Activated CD4-positive, alpha-beta T cell treated with anti-CD3 and anti-CD28 coated beads for 48 hours (primary cell): ENCODE results near the gene TARM1.

Experiments
- DNase-seq: peaks from one replicate; pipeline ENCODE4 v3.0.0-alpha.2; 2020

TARM1 gene

GRCh38 chr19:54029930-54030490, 51.2 kb downstream of the TARM1 start:
- peak; percentile 71 for DNase-seq

GRCh38 chr19:54029301-54029700, 51.9 kb downstream of the TARM1 start:
- no peak for DNase-seq

- DNase-seq, result no peak
Observed at GRCh38 chr19:54026656-54027055, 54.5 kb downstream of the TARM1 start.

GRCh38 chr19:54024660-54025059, 56.5 kb downstream of the TARM1 start:
- no peak for DNase-seq

- DNase-seq, result no peak
Observed at GRCh38 chr19:54023191-54023590, 58.0 kb downstream of the TARM1 start.

GRCh38 chr19:54021932-54022331, 59.2 kb downstream of the TARM1 start:
- DNase-seq, result no peak

GRCh38 chr19:54021363-54021762, 59.8 kb downstream of the TARM1 start:
- no peak for DNase-seq
